Testis (tissue), 3 donors: ENCODE results near the gene PTPRK. TPM values are rescaled to one million over a fixed set of nuclear protein-coding genes. Genes with fewer than 3 reads are reported as not detected.

Source experiments
- DNase-seq: peaks from one replicate; pipeline ENCODE4 v3.0.0-alpha.2; 2019
- H3K27ac ChIP-seq, 2 donors: fragments of 200-600 bp; sonication (generic); one replicate each; pipeline ENCODE4 v1.5.1; 2019
- H3K27me3 ChIP-seq: fragments of 200-600 bp; sonication (generic); one replicate; pipeline ENCODE4 v1.5.1; 2019
- H3K36me3 ChIP-seq: fragments of 200-600 bp; sonication (generic); one replicate; pipeline ENCODE4 v1.5.1; 2017; ENCODE audit warnings: low read depth; ENCODE audit errors: missing control alignments
- H3K4me1 ChIP-seq: fragments of 200-600 bp; sonication (generic); one replicate; pipeline ENCODE4 v1.5.1; 2019
- H3K4me3 ChIP-seq, 2 donors: fragments of 200-600 bp; sonication (generic); one replicate each; pipeline ENCODE4 v1.5.1; 2017 to 2019
- H3K9me3 ChIP-seq: fragments of 200-600 bp; sonication (generic); one replicate; pipeline ENCODE4 v1.5.1; 2017
- CTCF ChIP-seq, 3 experiments: fragments of 450-650 bp in 2 of 3; fragments of 200-600 bp in 1 of 3; sonication (generic) in 1 of 3; IDR thresholded peaks; one replicate each; pipeline ENCODE4 v1.5.1; 2016 to 2019; ENCODE audit warnings: antibody characterized with exemption in 3 of 3, mild to moderate bottlenecking in 2 of 3, moderate library complexity in 1 of 3
- POLR2A ChIP-seq: fragments of 450-650 bp; IDR thresholded peaks from one replicate; pipeline ENCODE4 v1.6.1; 2017; ENCODE audit warnings: antibody characterized with exemption, mild to moderate bottlenecking, moderate library complexity
- WGBS, 2 donors: methylation state at CpG; one replicate each; pipeline ENCODE4 v1.1.5; 2018; 5-methylcytosine and 5-hydroxymethylcytosine counted together
- intact Hi-C: fragments of 100-400 bp; cut with DNase I; formaldehyde crosslinking; loops from one replicate; pipeline ENCODE4 v1.15.1; 2023; ENCODE audit warnings: low total_unique reads
- polyA plus RNA-seq: library from polyadenylated mRNA; stranded (reverse); fragments of 350-450 nt; fragmentation: Illumina TruSeq; extraction: RNeasy Lipid Tissue Mini Kit (QIAGEN cat#74804); gene quantifications from one replicate; pipeline ENCODE4 v1.2.3, GENCODE V29; 2014; ENCODE audit warnings: low read depth, low replicate concordance; ENCODE audit not compliant: insufficient read depth
- total RNA-seq, 2 donors: library from RNA; depleted of rRNA; stranded (reverse); fragments of >200 nt; gene quantifications; one replicate each; pipeline ENCODE4 v1.2.3, GENCODE V29; 2016

PTPRK gene
- total and polyA plus RNA-seq, 3 donors from 2014 or later: 9.1 to 13.3 (median 12.5) TPM

GRCh38 chr6:128141932-128142331 is 378.5 kb downstream of the PTPRK start:
- Histone ChIP-seq H3K36me3 (no peaks in the 10 kb centered on the region), H3K4me3 (no peak overlapping the region), H3K27ac (no peak overlapping the region), H3K4me1 (no peaks in the 10 kb centered on the region), H3K27me3 (no peaks in the 10 kb centered on the region), H3K9me3 (no peaks in the 10 kb centered on the region)
- no peak for DNase-seq
- intact Hi-C loops: no loop called here
- TF ChIP-seq POLR2A (no peak), CTCF (IDR thresholded peaks at IDR 0.05) (no peak)

- DNase-seq: no peak
- Histone ChIP-seq H3K4me1 (no peaks in the 10 kb centered on the region), H3K36me3 (no peaks in the 10 kb centered on the region), H3K27me3 (no peaks in the 10 kb centered on the region), H3K27ac (no peak overlapping the region), H3K4me3 (no peak overlapping the region), H3K9me3 (no peaks in the 10 kb centered on the region)
- intact Hi-C loops: no loop called here
- WGBS, 2 donors: 80 to 81% methylated on average over 1 of the region's 1 CpG
- TF ChIP-seq CTCF (IDR thresholded peaks at IDR 0.05): no peak
- TF ChIP-seq POLR2A: no peak
These were observed 380.9 kb downstream of the PTPRK start for GRCh38 chr6:128139519-128139918.

GRCh38 chr6:128138694-128139093 is 381.7 kb downstream of the PTPRK start:
- TF ChIP-seq CTCF (IDR thresholded peaks at IDR 0.05) (no peak), POLR2A (no peak)

GRCh38 chr6:128135325-128135724 is 385.1 kb downstream of the PTPRK start:
- no peak for DNase-seq
- Histone ChIP-seq H3K27ac (no peak overlapping the region), H3K4me1 (no peaks in the 10 kb centered on the region), H3K9me3 (no peaks in the 10 kb centered on the region), H3K4me3 (no peak overlapping the region), H3K27me3 (no peaks in the 10 kb centered on the region), H3K36me3 (no peaks in the 10 kb centered on the region)
- intact Hi-C loops: no loop called here
- TF ChIP-seq CTCF (IDR thresholded peaks at IDR 0.05): no peak
- no peak for TF ChIP-seq POLR2A

More at GRCh38 chr6:128138694-128139093, 381.7 kb downstream of the PTPRK start:
- WGBS, 2 donors: 89 to 97% methylated on average over 1 of the region's 1 CpG
- H3K27me3 ChIP-seq: no peaks in the 10 kb centered on the region
- no peak overlapping the region for H3K27ac ChIP-seq
- intact Hi-C loops: no loop called here
- H3K4me1 ChIP-seq: no peaks in the 10 kb centered on the region
- H3K4me3 ChIP-seq: no peak overlapping the region
- no peaks in the 10 kb centered on the region for H3K9me3 ChIP-seq
- no peaks in the 10 kb centered on the region for H3K36me3 ChIP-seq
- no peak for DNase-seq

- H3K27me3 ChIP-seq: no peaks in the 10 kb centered on the region
- TF ChIP-seq CTCF (IDR thresholded peaks at IDR 0.05): no peak
- no peak for TF ChIP-seq POLR2A
- no peaks in the 10 kb centered on the region for H3K36me3 ChIP-seq
- no peaks in the 10 kb centered on the region for H3K9me3 ChIP-seq
- intact Hi-C loops: no loop called here
- DNase-seq: no peak
- H3K4me1 ChIP-seq: no peaks in the 10 kb centered on the region
- WGBS, 2 donors: 52 to 54% methylated on average over 3 of the region's 3 CpGs
- H3K27ac ChIP-seq: no peak overlapping the region
- no peak overlapping the region for H3K4me3 ChIP-seq
These were observed 388.8 kb downstream of the PTPRK start for GRCh38 chr6:128131566-128131965.
